ENCODE data around the gene ARHGEF16.

Gene ARHGEF16

GRCh38 chr1:3422638-3423037 lies 31.8 kb upstream of the ARHGEF16 start:
- DNase-seq (ENCODE audit: low read depth) = no peak

- DNase-seq (ENCODE audit: low read depth) = no peak
Observed at GRCh38 chr1:3423245-3423829, 31.1 kb upstream of the ARHGEF16 start.

DNA sequence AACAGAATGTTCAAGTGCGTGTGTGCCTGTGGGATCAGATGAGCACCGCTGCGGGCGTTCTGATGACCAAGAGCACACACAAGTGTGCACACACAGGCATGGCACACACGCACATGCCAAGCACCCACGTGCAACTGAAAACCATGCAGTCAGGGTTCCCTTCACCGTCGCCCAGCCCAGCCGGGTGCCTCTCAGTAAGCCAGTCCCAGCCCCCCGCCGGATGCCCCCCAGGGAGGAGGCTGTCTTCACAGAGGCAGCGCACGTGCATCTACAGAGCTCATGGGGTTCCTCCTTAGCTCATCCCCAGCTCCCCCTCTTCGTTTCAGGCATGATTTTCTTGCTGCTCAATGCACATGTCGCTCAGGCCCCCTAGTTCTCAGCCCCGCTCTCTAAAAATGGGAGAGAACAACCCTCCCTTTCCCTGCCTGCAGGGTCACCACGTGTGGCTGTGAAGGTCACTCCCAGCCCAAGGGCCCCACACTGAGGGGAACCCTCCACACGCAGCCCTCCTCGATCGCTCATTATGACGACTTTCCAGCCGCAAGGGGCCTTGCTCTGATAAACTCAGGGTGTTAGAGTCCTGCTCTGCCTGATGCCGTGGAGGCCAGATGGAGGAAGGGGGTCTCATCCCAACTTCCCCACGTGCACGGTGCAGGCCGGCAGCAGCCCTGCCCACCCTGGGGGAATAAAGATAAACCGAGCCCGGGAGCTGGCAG lies 30.4 kb upstream of the ARHGEF16 start:
- DNase-seq (ENCODE audit: low read depth) = no peak

DNA sequence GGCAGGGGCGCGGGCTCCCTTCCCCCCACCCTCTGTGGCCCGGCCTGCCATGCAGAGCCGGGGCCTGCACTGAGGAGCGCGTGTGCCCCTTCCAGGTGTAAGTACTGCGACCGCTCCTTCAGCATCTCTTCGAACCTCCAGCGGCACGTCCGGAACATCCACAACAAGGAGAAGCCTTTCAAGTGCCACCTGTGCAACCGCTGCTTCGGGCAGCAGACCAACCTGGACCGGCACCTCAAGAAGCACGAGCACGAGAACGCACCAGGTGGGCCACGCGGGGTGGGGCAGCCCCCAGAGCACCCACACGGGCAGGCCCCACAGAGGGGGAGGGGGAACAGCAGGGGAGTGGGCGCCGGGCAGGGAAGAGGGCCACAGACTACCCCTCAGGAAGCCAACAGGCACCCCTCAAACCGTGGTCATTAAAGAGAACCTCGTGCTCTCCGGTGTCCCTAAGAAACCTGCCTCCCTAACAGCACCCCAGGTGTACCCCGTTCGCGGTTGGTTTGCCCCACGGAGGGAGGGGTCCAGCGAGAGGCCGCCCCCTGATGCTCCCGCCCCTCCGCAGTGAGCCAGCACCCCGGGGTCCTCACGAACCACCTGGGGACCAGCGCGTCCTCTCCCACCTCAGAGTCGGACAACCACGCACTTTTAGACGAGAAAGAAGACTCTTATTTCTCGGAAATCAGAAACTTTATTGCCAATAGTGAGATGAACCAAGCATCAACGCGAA lies 28.8 kb upstream of the ARHGEF16 start:
- DNase-seq (ENCODE audit: low read depth) = no peak

- no peak for DNase-seq (ENCODE audit: low read depth)
Observed at GRCh38 chr1:3426956-3427535, 27.4 kb upstream of the ARHGEF16 start.

- DNase-seq (ENCODE audit: low read depth) = no peak
Observed at GRCh38 chr1:3427711-3428704, 26.5 kb upstream of the ARHGEF16 start.

DNA sequence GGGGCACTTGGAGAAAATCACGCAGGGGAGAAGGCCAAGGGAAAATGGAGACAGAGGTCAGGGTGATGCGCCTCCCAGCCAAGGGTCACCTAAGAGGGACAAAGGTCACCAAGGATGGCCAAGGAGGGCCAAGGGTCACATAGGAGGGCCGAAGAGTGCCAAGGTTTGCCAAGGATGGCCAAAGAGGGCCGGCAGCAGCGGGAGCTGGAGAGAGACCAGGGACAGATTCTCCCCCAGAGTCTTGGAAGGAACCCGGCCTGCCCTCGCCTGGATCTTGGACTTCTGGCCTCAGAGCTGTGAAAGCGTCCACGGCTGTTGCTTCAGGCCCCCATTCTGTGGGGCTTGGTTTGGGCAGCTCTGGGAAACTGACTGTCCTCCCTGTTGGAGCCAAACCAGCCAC lies 25.6 kb upstream of the ARHGEF16 start:
- DNase-seq (ENCODE audit: low read depth) = no peak

DNA sequence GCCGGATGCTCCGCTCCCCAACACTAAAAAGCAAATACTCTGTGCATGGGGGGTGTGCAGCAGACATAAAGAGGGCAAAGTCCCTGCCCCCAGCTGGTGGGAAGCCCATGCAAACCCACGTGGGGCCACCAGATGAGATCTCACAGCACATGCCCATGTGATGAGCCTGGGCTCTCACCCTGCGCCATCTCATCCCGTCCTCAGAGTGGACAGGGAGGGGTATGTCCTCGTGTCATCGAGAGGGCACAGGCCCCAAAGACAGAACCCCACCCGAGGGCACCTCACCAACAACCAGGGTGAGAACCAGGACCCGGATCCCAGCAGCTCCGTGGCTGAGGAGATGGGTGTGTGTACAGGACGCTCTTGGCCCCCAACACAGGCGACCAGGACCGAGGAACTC lies 25.1 kb upstream of the ARHGEF16 start:
- DNase-seq (ENCODE audit: low read depth) = no peak

DNA sequence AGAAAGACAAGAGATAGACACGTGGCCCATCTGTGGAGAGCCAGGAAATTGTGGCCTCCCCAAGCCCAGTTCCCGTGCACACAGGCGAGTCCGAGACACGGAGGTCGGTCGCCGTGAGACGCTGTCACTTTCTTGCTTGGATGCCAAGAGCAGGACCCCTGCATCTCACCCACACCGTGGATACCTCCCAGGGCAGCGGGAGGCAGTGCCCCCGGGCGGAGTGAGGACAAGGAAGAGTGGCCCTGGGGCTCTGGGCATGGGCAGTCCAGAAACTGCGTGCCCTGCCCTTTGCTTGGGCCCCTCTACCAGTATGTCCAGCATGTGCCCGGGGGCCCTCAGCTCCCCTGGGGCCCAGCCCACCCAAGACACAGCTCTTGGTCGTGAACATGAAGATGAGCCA lies 24.7 kb upstream of the ARHGEF16 start:
- no peak for DNase-seq (ENCODE audit: low read depth)

DNA sequence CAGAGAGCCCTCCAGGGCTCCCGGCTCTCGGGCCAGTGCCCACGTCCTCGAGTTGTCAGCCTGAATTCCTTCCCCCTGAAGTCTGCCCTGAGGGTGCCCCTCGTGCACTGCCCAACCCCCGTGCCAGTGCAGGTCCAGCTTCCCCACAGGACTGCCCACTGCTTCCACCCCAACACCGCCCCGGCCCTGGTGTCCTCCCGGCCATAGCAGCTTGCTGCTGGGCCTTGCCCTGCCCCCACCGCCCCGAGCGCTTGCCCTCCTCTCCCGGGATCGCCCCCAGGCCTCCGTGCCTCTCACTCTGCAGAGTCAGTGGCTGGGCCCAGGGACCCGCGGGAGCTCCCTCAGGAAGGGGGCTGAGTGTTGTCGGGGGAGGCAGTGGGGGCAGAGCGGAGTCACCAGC lies 24.1 kb upstream of the ARHGEF16 start:
- DNase-seq (ENCODE audit: low read depth) = no peak

DNA sequence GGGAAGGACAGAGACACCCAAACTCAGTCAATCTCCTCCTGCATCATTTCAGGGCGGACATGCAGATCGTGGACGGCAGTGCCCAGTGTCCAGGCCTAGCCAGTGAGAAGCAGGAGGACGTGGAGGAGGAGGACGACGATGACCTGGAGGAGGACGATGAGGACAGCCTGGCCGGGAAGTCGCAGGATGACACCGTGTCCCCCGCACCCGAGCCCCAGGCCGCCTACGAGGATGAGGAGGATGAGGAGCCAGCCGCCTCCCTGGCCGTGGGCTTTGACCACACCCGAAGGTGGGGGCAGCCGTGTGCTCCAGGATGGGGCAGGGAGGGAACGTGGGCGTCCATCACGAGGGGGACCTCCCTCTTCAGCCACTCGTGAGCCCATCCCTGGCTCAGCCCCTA lies 23.6 kb upstream of the ARHGEF16 start:
- DNase-seq (ENCODE audit: low read depth) = no peak

GRCh38 chr1:3431266-3431665 lies 23.2 kb upstream of the ARHGEF16 start:
- no peak for DNase-seq (ENCODE audit: low read depth)

DNA sequence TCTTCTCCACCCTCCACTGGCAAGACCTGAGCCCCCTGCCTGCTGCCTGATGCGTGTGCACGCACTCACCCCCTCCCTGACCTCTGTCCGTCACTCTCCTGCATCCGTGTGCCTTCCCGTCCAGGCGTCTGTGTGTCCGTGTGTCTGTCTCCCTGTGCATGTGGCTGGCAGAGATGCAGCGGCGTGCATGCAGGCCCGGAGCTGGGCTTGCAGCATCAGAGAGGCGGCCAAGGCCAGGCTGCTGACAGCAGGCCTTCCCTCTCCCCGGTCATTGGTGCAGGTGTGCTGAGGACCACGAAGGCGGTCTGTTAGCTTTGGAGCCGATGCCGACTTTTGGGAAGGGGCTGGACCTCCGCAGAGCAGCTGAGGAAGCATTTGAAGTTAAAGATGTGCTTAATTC lies 22.8 kb upstream of the ARHGEF16 start:
- no peak for DNase-seq (ENCODE audit: low read depth)

GRCh38 chr1:3432306-3432705 lies 22.2 kb upstream of the ARHGEF16 start:
- no peak for DNase-seq (ENCODE audit: low read depth)

DNA sequence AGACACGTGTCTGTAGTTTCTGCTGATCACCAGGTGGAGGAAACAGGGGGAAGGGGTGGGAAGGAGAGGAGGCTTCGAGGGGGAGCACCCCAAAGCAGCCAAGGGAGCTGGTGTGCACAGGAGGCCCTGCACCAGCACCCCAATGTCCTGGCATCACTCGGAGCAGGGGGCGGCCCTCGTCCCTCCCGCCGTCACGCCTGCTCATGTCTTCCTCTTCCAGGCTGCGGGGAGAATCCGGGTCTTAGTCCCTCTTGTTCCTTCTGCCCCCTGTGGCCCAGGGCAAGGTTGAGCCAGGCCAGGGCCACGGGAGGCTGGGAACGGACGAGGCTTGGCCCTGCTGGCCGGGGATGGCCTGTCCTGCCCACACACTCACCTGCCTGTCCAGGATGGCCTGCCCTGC lies 21.4 kb upstream of the ARHGEF16 start:
- no peak for DNase-seq (ENCODE audit: low read depth)

DNA sequence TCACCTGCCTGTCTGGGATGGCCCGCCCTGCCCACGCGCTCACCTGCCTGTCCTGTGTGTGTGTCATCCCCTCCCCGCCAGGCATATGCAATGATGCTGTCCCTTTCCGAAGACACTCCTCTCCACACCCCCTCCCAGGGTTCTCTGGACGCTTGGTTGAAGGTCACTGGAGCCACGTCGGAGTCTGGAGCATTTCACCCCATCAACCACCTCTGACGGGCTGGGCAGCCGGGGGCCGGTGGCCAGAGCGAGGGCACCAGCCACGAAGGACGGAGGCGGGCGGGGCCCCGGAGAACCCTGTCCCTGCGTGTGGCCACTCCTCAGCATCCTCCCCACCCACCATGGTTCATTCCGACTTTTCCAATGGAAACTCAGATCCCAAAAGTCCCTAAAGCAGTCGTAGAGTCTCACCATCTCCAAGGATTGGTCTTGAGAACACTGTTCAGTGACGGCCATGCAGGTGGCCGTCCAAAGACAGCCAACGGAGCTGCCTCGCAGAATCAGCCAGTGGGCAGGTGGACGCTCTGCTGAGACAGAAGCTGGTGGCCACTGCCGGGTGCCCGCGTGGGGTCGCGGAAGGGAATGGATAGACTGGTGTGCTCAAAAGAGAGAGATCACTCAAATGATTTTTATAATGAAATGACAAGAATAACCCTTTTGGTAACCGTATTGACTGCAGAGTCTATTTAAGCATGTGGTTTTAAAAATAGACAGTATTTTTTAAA lies 20.7 kb upstream of the ARHGEF16 start:
- DNase-seq (ENCODE audit: low read depth) = no peak

DNA sequence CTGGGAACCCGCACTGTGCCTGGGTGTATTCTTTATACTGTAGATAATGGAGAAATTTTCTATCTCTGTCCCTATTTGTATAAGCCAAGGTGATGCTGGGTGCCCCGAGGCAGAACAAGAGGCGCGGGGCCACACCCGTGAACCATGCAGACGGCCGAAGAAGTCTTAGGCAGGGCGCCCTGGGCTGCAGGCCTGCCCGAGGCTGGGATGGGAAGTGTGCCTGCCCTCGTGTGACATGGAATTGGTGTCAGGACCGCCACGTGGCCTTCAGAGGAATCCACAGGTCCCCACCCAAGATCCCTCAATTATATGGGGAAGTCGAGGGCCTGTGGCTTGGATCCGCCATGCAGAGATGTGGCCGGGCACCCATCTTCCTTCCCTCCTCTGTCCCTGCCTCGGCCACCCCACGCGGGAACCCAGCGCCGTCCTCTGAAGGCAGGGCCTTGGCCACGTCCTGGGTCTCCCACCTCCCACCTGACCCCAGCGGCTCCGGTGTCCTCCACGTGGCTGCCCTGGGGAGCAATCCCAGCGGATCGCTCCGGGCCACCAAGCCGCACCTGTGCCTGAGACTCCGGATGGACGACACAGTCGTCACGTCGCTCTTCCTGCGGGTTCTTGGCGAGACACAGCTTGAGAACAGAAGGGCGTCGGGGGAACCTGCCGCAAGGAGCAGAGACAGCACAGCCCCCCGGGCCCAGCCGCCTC lies 19.9 kb upstream of the ARHGEF16 start:
- no peak for DNase-seq (ENCODE audit: low read depth)

GRCh38 chr1:3435666-3436065 lies 18.8 kb upstream of the ARHGEF16 start:
- DNase-seq (ENCODE audit: low read depth) = no peak

DNA sequence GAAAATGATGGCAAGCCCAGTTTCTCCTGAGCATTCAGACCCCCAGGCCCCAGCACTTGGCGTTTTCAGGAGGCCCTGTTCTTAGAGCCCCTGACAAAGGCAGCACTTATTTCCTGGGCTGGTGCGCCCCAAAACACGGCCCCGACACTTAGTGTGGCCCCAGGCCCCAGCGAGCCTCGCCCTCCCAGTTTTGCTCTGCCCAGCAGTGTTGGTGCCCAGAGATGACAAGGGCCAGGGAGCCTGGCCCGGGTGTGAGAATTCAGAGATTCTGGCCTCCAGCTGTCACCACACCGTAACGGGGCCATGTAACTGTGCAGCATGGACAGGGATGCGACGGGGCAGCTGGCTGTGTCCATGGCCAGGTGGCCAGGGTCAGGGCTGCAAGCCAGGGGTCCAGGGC lies 18.0 kb upstream of the ARHGEF16 start:
- DNase-seq (ENCODE audit: low read depth) = no peak

- no peak for DNase-seq (ENCODE audit: low read depth)
Observed at GRCh38 chr1:3436901-3437300, 17.6 kb upstream of the ARHGEF16 start.

Measured in ELR (cell line).